ENCODE data around the gene COX19. TPM values are rescaled to one million over a fixed set of nuclear protein-coding genes. Genes with fewer than 3 reads are reported as not detected.

The COX19 gene, protein sequence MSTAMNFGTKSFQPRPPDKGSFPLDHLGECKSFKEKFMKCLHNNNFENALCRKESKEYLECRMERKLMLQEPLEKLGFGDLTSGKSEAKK
- 5.6 to 6.0 TPM (median 5.8 TPM) in 5 replicates for total RNA-seq (2022; extraction: Qiagen RNA extraction; ENCODE audit: low read depth)

DNA sequence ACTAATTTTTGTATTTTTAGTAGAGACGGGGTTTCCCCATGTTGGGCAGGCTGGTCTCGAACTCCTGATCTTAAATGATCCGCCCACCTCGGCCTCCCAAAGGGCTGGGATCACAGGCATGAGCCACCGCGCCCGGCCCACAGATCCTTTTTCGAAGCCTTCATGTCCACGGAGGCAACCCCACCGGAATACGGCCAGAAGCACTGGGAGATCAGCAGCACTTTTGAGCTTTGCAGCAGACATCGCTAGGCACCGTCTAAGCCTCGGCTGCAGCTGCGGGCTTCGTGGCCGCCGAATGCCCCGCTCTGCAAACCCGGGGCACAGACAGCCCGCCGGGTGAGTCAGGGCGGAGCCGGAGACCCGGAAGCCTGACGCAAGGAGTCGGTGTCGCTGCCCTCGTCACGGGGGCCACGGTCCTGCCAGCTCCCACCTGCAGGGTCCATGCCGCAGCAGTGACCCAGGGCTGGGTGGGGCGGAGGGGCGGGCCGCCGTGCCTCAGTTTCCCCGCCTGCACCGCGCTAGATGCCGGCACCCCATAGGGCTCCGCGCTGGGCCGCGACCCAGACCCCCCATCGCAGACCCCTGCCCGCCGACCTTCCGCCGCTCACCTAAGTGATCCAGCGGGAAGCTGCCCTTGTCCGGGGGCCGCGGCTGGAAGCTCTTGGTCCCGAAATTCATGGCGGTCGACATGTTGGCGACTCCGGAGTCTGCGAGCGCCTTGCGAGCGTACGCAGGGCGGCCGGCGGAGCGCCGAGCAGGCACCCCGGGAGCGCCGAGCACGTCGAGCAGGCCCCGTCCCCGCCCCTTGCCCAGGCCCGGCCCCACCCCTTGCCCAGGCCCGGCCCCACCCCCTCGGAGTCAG lies at the start of gene COX19:
Gene COX19 (minus strand): TSS at position 730 of the 862 bp plus-strand sequence. CDS start 40 bp downstream, at position 690.

DNA sequence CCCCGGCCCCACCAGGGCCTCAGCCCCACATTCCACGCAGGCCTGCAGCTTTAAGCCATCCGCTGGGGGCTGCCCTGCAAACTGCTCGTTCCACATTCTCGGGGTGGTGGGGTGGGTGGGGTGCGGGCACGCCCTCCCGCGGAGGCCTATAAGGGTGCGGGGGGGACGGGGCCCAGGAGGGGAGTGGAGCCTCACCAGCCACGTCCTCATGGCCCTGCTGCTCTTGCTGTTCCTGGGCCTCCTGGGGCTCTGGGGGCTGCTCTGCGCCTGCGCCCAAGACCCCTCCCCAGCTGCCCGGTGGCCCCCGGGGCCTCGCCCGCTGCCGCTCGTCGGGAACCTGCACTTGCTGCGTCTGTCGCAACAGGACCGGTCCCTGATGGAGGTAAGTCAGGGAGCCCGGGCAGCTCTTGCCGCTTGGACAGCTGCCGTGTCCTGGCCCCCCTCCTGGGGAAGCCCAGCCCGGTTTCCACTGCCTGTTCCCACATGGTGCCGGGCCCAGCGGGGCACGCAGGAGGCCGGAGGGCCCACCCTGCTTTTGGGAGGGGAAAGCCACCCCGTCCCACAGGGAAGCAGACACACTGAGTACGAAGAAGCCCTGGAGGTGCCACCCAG lies 7.8 kb upstream of the COX19 start, which contains the start of gene CYP2W1:
Gene CYP2W1 (plus strand): TSS at position 178 of the 612 bp plus-strand sequence. CDS start 31 bp downstream, at position 209.

DNA sequence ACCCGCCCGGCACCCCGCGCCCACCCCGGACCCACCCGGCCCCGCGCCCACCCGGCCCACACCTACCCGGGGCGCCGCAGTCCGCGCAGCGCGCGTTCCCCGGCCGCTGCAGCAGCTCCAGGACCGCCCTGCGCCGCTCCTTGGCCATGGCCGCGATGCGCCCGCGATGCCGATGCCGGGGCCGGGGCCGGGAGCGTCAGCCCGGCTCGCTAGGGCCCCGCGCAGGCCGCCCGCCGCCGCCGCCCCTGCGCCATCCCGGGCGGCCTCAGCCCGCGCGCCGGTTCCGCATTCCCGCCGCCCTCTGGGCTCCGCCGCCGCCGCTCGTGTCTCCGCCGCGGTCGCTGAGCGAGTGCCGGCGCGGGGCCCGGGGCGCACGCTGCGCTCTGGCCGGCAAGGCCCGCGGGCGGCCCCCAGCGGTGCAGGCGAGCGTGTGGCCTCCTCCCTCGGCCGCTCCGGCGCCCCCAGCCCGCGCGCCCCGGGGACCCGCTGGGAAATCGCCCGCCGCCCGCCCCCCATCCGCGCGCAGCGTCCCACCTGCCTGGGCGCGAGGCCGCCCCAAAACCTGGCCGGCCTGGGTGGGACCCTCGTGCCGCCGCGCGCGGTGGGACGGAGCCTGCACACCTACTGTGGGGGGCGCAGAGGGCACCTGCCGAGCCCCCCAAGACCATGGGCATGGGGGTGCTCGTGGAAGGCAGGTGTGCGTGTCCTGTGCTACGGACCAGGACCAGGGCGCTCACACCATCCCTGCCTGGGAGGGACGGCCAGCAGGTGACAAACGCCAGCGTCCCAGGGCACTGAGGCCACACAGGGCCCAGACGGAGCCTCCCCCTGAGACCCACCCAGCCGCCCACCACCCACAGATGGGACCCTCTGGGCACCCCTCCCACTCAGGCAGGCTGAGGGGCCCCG lies 20.8 kb downstream of the COX19 start, which contains the start of gene ADAP1:
Gene ADAP1 (minus strand): TSS at position 351 of the 909 bp plus-strand sequence. CDS start 203 bp downstream, at position 148.

Other genes starting within 250 kb of the COX19 start
- 36.6 to 49.2 TPM (median 44.1 TPM) in 5 replicates for gene DNAAF5, start 248.8 kb downstream of the COX19 start, total RNA-seq (2022; extraction: Qiagen RNA extraction; ENCODE audit: low read depth)
- gene PRKAR1B, start 248.3 kb downstream of the COX19 start, total RNA-seq (2022; extraction: Qiagen RNA extraction; ENCODE audit: low read depth), result 23.3 to 30.2 TPM (median 26.5 TPM) in 5 replicates
- gene SUN1, start 143.1 kb downstream of the COX19 start, total RNA-seq (2022; extraction: Qiagen RNA extraction; ENCODE audit: low read depth), result 66.9 to 93.6 TPM (median 84.9 TPM) in 5 replicates
- 40.4 to 61.8 TPM (median 58.8 TPM) in 5 replicates for gene GET4, start 99.0 kb downstream of the COX19 start, total RNA-seq (2022; extraction: Qiagen RNA extraction; ENCODE audit: low read depth)
- 4.0 to 5.0 TPM (median 4.8 TPM) in 5 replicates for gene ADAP1, start 20.9 kb downstream of the COX19 start, total RNA-seq (2022; extraction: Qiagen RNA extraction; ENCODE audit: low read depth)
- gene CYP2W1, start 7.6 kb upstream of the COX19 start, total RNA-seq (2022; extraction: Qiagen RNA extraction; ENCODE audit: low read depth), result 0.16 TPM in 1 of 5 replicates, not detected in the others
- 1.7 to 2.8 TPM (median 1.9 TPM) in 5 replicates for gene GPR146, start 69.0 kb upstream of the COX19 start, total RNA-seq (2022; extraction: Qiagen RNA extraction; ENCODE audit: low read depth)
- gene GPER1, start 112.6 kb upstream of the COX19 start, total RNA-seq (2022; extraction: Qiagen RNA extraction; ENCODE audit: low read depth), result 0.53 to 1.1 TPM (median 0.82 TPM) in 5 replicates
- gene ZFAND2A, start 184.6 kb upstream of the COX19 start, total RNA-seq (2022; extraction: Qiagen RNA extraction; ENCODE audit: low read depth), result 49.7 to 60.5 TPM (median 58.4 TPM) in 5 replicates

Data from A549 treated with RU486 at 1 μM for 4 hours (cell line).